GM12878 (cell line): ENCODE data around the gene PITPNC1. TPM values are rescaled to one million over a fixed set of nuclear protein-coding genes. Genes with fewer than 3 reads are reported as not detected.
A peak's percentile ranks its signal among the peaks of the same experiment; 100 is the strongest.

Experiments used
- ATAC-seq: fragments of 200-7000 bp; cut with Tn5 transposase; 3 replicates; pipeline ENCODE4 v1.9.1; 2020; ENCODE audit warnings: mild to moderate bottlenecking, moderate library complexity
- BruUV-seq: library from RNA; stranded (reverse); fragments of 400-500 nt; replicated peaks from 2 replicates; lab custom pipeline; 2021; lab: Mats Ljungman, UMichigan
- CTCF ChIA-PET: fragments of 300-600 bp; sonication (Branson Sonifier 250); formaldehyde crosslinking; extraction: SDS; loops from one replicate; lab custom pipeline; 2021; ENCODE audit warnings: inconsistent platforms; lab: Yijun Ruan, JAX
- POLR2A ChIA-PET: fragments of 350-600 bp; formaldehyde crosslinking; extraction: SDS; loops from one replicate; lab custom pipeline; 2021; ENCODE audit warnings: inconsistent platforms; lab: Charles Lee
- RAD21 ChIA-PET: fragments of 300-600 bp; sonication (Branson Sonifier 250); formaldehyde crosslinking; loops from one replicate; lab custom pipeline; 2023; ENCODE audit warnings: antibody characterized with exemption; ENCODE audit not compliant: unreplicated experiment; lab: Charles Lee
- SMC1A ChIA-PET: fragments of 300-600 bp; sonication (Branson Sonifier 250); formaldehyde crosslinking; loops from one replicate; lab custom pipeline; 2023; ENCODE audit not compliant: unreplicated experiment, uncharacterized antibody; lab: Charles Lee
- DNase-seq: peaks from one replicate; pipeline ENCODE4 v3.0.0-alpha.2; 2011; ENCODE audit warnings: low read depth, low spot score
- FAIRE-seq: peaks from 3 replicates; lab custom pipeline; 2011; peaks lifted over from hg19 to GRCh38; lab: Jason Lieb, UNC
- H2AFZ ChIP-seq: 2 replicates; pipeline ENCODE4 v1.6.0; 2011; ENCODE audit warnings: low read depth, low read length, control low read depth; ENCODE audit not compliant: control insufficient read depth
- H3K27ac ChIP-seq: 2 replicates; pipeline ENCODE4 v1.5.1; 2011; ENCODE audit warnings: control low read depth; ENCODE audit not compliant: control insufficient read depth, insufficient read depth
- H3K27me3 ChIP-seq, 2 experiments: replicated peaks in 1 of 2; 2 replicates each; pipeline versions ENCODE4 v1.6.0 to v1.6.1; 2011; ENCODE audit warnings: low read length in 1 of 2; ENCODE audit not compliant: control insufficient read depth in 2 of 2, insufficient read depth in 2 of 2
- H3K36me3 ChIP-seq, 2 experiments: 2 replicates each; pipeline ENCODE4 v1.5.1; 2011; ENCODE audit warnings: low read length in 1 of 2; ENCODE audit not compliant: control insufficient read depth in 2 of 2, insufficient read depth in 2 of 2
- H3K4me1 ChIP-seq: 2 replicates; pipeline ENCODE4 v1.6.1; 2011; ENCODE audit warnings: mild to moderate bottlenecking, low read length, moderate library complexity, mixed read lengths; ENCODE audit not compliant: control insufficient read depth, insufficient read depth
- H3K4me2 ChIP-seq: 2 replicates; pipeline ENCODE4 v1.6.0; 2011; ENCODE audit warnings: control low read depth; ENCODE audit not compliant: control insufficient read depth, insufficient read depth
- H3K4me3 ChIP-seq: fragments of 200-600 bp; sonication (generic); 2 replicates; pipeline ENCODE4 v1.5.1; 2016
- H3K79me2 ChIP-seq: 2 replicates; pipeline ENCODE4 v1.6.0; 2011; ENCODE audit warnings: low read length; ENCODE audit not compliant: control insufficient read depth, insufficient read depth
- H3K9ac ChIP-seq: 2 replicates; pipeline ENCODE4 v1.8.0; 2011; ENCODE audit warnings: low read length, control low read depth, mixed read lengths; ENCODE audit not compliant: control insufficient read depth, insufficient read depth
- H3K9me3 ChIP-seq: replicated peaks from 3 replicates; pipeline ENCODE4 v1.5.1; 2011; ENCODE audit warnings: mild to moderate bottlenecking, low read length; ENCODE audit not compliant: control insufficient read depth, insufficient read depth
- H4K20me1 ChIP-seq: 2 replicates; pipeline ENCODE4 v1.6.0; 2011; ENCODE audit not compliant: control insufficient read depth, insufficient read depth
- BACH1 ChIP-seq: fragments of 450-650 bp; IDR thresholded peaks from 2 replicates; pipeline ENCODE4 v1.6.1; 2017; ENCODE audit warnings: mild to moderate bottlenecking, borderline replicate concordance
- CBX3 ChIP-seq: fragments of 200-600 bp; sonication (generic); IDR thresholded peaks from 2 replicates; pipeline ENCODE4 v1.6.1; 2016; ENCODE audit warnings: low read depth, borderline replicate concordance
- CEBPB ChIP-seq, 2 experiments: fragments of 150-350 bp in 1 of 2; IDR thresholded peaks; 2 replicates each; pipeline ENCODE4 v1.6.1; 2012 to 2014; ENCODE audit warnings: low read depth in 2 of 2, low read length in 2 of 2, borderline replicate concordance in 1 of 2, inconsistent platforms in 1 of 2
- DPF2 ChIP-seq: fragments of 450-650 bp; IDR thresholded peaks from 2 replicates; pipeline ENCODE4 v1.6.1; 2017; ENCODE audit warnings: mild to moderate bottlenecking
- EED ChIP-seq: sonication (generic); IDR thresholded peaks from 2 replicates; pipeline ENCODE4 v1.6.1; 2016; ENCODE audit warnings: antibody characterized with exemption, low read depth
- IKZF1 ChIP-seq: fragments of 450-650 bp; conservative IDR thresholded peaks from 2 replicates; pipeline ENCODE4 v1.6.1; 2017; ENCODE audit warnings: antibody characterized with exemption, mild to moderate bottlenecking
- KAT2A ChIP-seq: conservative IDR thresholded peaks from 2 replicates; pipeline ENCODE4 v1.6.1; 2011; ENCODE audit warnings: low read depth, low read length; ENCODE audit not compliant: control insufficient read depth
- MEF2A ChIP-seq: IDR thresholded peaks from 2 replicates; pipeline ENCODE4 v1.6.1; 2011; ENCODE audit warnings: low read depth, mild to moderate bottlenecking, low read length, moderate library complexity; ENCODE audit not compliant: insufficient read depth
- MEF2B ChIP-seq: fragments of 450-650 bp; IDR thresholded peaks from 2 replicates; pipeline ENCODE4 v1.6.1; 2018; ENCODE audit warnings: mild to moderate bottlenecking, moderate library complexity; ENCODE audit not compliant: partially characterized antibody, poor library complexity, severe bottlenecking
- POLR2AphosphoS2 ChIP-seq: IDR thresholded peaks from 2 replicates; pipeline ENCODE4 v1.6.1; 2011; ENCODE audit warnings: low read depth, mild to moderate bottlenecking, low read length, improper control_type of control experiment, moderate library complexity
- RAD21 ChIP-seq: IDR thresholded peaks from 2 replicates; pipeline ENCODE4 v1.6.1; 2011; ENCODE audit warnings: mild to moderate bottlenecking, low read depth, low read length, moderate library complexity; ENCODE audit not compliant: insufficient read depth
- SMAD1 ChIP-seq: fragments of 450-650 bp; IDR thresholded peaks from 2 replicates; pipeline ENCODE4 v1.6.1; 2018; ENCODE audit warnings: mild to moderate bottlenecking, low read depth; ENCODE audit not compliant: partially characterized antibody
- SMC3 ChIP-seq: IDR thresholded peaks from 2 replicates; pipeline ENCODE4 v1.6.1; 2011; ENCODE audit warnings: low read length, improper control_type of control experiment, borderline replicate concordance
- SP1 ChIP-seq: IDR thresholded peaks from one replicate; pipeline ENCODE4 v1.6.1; 2011; ENCODE audit warnings: low read depth, low read length
- SRF ChIP-seq, 2 experiments: IDR thresholded peaks; 2 replicates each; pipeline ENCODE4 v1.6.1; 2011; ENCODE audit warnings: low read depth in 2 of 2, low read length in 2 of 2, mild to moderate bottlenecking in 1 of 2, moderate library complexity in 1 of 2
- ZBED1 ChIP-seq: IDR thresholded peaks from 2 replicates; pipeline ENCODE4 v1.6.1; 2016; ENCODE audit warnings: borderline replicate concordance
- ZNF384 ChIP-seq: IDR thresholded peaks from 2 replicates; pipeline ENCODE4 v1.6.1; 2012; ENCODE audit warnings: low read depth, mild to moderate bottlenecking, low read length, improper control_type of control experiment, borderline replicate concordance
- WGBS: methylation state at CpG from one replicate; pipeline ENCODE4 v1.1.6; 2016; ENCODE audit warnings: low lambda C conversion rate; ENCODE audit not compliant: insufficient replicate concordance, insufficient coverage; ENCODE audit errors: missing lambda C conversion rate; 5-methylcytosine and 5-hydroxymethylcytosine counted together
- in situ Hi-C: fragments of 300-500 bp; cut with MboI; formaldehyde crosslinking; loops from 9 replicates; pipeline ENCODE4 v1.14.3; 2018; ENCODE audit warnings: mixed read lengths
- intact Hi-C: fragments of 100-400 bp; cut with micrococcal nuclease; formaldehyde crosslinking; loops from one replicate; pipeline ENCODE4 v1.14.2; 2022; ENCODE audit not compliant: unreplicated experiment
- polyA plus RNA-seq, 11 experiments: library from polyadenylated mRNA; depleted of rRNA in 4 of 11; unstranded in 6 of 11; stranded (reverse) in 5 of 11; fragments of >200 nt; fragmentation: Nextera tagmentation in 4 of 11; fragmentation: Illumina TruSeq in 1 of 11; extraction: Ambion mirVana in 4 of 11; extraction: Trizol in 1 of 11; gene quantifications; 1 replicate in 1 of 11; 2 replicates in 10 of 11; pipeline versions ENCODE4 v1.2.1 to v1.2.3, GENCODE V29; 2011 to 2016; ENCODE audit warnings: inconsistent platforms in 2 of 11, missing spikeins in 2 of 11, low read depth in 1 of 11
- total RNA-seq, 4 experiments: library from RNA; depleted of rRNA in 3 of 4; stranded (reverse); fragments of >200 nt in 3 of 4; fragmentation: Illumina TruSeq in 1 of 4; extraction: Trizol in 1 of 4; gene quantifications; 2 replicates each; pipeline versions ENCODE4 v1.2.1 to v1.2.3, GENCODE V29; 2013 to 2021
- TF ChIP-seq, protein P1 (sequence below): IDR thresholded peaks from 2 replicates; pipeline ENCODE4 v1.6.1; 2012; ENCODE audit warnings: improper control_type of control experiment, low read depth, low read length; ENCODE audit not compliant: insufficient replicate concordance

Gene PITPNC1
- total and polyA plus RNA-seq, 10 of the 15 experiments (the other 5 are each of a cell fraction or from before 2014, with no cell fraction given) = 12.2 to 62.4 (median 47.3) TPM

DNA sequence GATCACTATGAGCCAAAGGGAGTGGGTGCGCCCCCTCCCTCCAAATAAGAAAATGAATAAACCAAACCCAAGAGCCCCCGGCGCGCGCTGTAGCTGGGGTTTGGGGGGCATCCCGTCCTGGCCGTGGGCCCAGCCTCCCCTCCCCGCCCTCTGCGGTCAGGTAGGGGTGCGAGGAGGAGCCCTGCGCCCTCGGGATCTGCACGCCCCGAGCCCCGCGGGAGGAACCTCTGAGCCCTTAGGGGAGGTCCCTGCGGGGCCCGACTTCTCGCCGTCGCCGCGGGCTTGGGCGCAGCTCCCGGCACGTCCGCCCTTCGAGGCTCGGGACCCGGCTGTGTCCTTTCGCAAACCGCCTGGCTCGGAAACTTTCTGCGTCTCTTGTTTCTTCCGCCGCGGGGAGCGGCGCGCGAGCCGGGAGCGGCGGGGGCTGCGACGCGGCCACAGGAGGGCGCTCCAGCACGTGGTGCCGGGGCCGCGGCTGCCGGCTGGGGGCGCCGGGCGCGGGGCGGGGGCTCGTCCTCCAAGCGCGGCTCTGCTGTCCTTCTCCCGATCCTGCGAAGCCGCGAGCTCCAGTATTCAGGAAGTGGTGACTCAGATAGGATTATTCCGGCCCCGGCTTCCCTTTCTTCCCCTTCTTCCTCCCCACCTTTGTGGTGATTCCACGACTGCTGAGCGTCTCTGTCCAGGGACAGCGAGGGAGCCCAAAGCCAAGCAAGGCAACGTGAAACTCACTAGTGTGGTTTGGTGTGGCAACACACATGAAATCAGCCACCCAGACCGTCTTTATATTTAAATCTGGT, 1.6 kb downstream of the PITPNC1 start:
- SMC1A ChIA-PET = interaction anchor here (0.8 to 6.2 kb wide), 33 partner anchors 9 to 311 kb away, joined by 3 to 100 read pairs (median 4); partner anchors contain the start of gene PSMD12
- CTCF ChIA-PET = interaction anchor here (0.8 to 19.8 kb wide), 40 partner anchors 10 to 407 kb away, joined by 3 to 291 read pairs (median 4); partner anchors contain the start of gene PSMD12
- peak overlapping the region; percentile 85 for H3K9ac ChIP-seq
- POLR2A ChIA-PET = interaction anchor here (0.5 to 2.0 kb wide), 10 partner anchors 11 to 1008 kb away, joined by 3 to 6 read pairs (median 4); no protein-coding TSS in a partner anchor
- peaks cover 0 to 5% of the 10 kb centered on the region in 2 experiments; a peak in 2 of 4 replicates for H3K36me3 ChIP-seq
- under 1% methylated on average over 60 of the region's 72 CpGs for WGBS
- no peaks in the 10 kb centered on the region for H3K9me3 ChIP-seq
- intact Hi-C loops (loop anchor here (1.0 to 10.0 kb wide), 8 partner anchors 12 to 664 kb away; partner anchors contain the start of gene NOL11), in situ Hi-C loops (loop anchor here (5.0 kb wide), 3 partner anchors 224 to 309 kb away; no protein-coding TSS in a partner anchor)
- BruUV-seq = TSS peak; percentile 84
- H3K4me3 ChIP-seq = peak overlapping the region; percentile 88
- no peaks in the 10 kb centered on the region; the same call in 1 of the 2 replicates for H3K4me1 ChIP-seq
- ATAC-seq = peak; percentile 56
- peak overlapping the region; percentile 81 for H2AFZ ChIP-seq
- DNase-seq = no peak
- no peaks in the 10 kb centered on the region for H4K20me1 ChIP-seq
- peaks cover 60% of the 10 kb centered on the region for H3K79me2 ChIP-seq
- no peak for FAIRE-seq
- H3K27ac ChIP-seq = peak overlapping the region; percentile 87
- peak overlapping the region; percentile 92 for H3K4me2 ChIP-seq
- RAD21 ChIA-PET = interaction anchor here (0.7 to 8.2 kb wide), 25 partner anchors 10 to 436 kb away, joined by 3 to 74 read pairs (median 4); partner anchors contain the start of gene PSMD12
- H3K27me3 ChIP-seq = no peaks in the 10 kb centered on the region
- TF ChIP-seq SP1 (no peak), RAD21 (peak; percentile 78), SMC3 (peak; percentile 48; the same call in 1 of the 2 replicates), BACH1 (0 out of 2 replicates have a peak, but pooled peaks have one; percentile 32), MEF2B (no peak), IKZF1 (peak; percentile 81), DPF2 (peak; percentile 19), SMAD1 (no peak), SRF (IDR thresholded peaks at IDR 0.05; ENCODE audit: low read depth in 2 of 2, low read length in 2 of 2) (0 out of 4 replicates have a peak, but pooled peaks of 1 of the 2 experiments have one; percentile 3), CBX3 (no peak), KAT2A (no peak), CEBPB (IDR thresholded peaks at IDR 0.05; ENCODE audit: borderline replicate concordance in 1 of 2, low read depth in 2 of 2, low read length in 2 of 2) (no peak), MEF2A (no peak), POLR2AphosphoS2 (no peak), ZBED1 (no peak), ZNF384 (no peak), EED (peak; percentile 63; the same call in 1 of the 2 replicates)
- TF ChIP-seq, protein P1, sequence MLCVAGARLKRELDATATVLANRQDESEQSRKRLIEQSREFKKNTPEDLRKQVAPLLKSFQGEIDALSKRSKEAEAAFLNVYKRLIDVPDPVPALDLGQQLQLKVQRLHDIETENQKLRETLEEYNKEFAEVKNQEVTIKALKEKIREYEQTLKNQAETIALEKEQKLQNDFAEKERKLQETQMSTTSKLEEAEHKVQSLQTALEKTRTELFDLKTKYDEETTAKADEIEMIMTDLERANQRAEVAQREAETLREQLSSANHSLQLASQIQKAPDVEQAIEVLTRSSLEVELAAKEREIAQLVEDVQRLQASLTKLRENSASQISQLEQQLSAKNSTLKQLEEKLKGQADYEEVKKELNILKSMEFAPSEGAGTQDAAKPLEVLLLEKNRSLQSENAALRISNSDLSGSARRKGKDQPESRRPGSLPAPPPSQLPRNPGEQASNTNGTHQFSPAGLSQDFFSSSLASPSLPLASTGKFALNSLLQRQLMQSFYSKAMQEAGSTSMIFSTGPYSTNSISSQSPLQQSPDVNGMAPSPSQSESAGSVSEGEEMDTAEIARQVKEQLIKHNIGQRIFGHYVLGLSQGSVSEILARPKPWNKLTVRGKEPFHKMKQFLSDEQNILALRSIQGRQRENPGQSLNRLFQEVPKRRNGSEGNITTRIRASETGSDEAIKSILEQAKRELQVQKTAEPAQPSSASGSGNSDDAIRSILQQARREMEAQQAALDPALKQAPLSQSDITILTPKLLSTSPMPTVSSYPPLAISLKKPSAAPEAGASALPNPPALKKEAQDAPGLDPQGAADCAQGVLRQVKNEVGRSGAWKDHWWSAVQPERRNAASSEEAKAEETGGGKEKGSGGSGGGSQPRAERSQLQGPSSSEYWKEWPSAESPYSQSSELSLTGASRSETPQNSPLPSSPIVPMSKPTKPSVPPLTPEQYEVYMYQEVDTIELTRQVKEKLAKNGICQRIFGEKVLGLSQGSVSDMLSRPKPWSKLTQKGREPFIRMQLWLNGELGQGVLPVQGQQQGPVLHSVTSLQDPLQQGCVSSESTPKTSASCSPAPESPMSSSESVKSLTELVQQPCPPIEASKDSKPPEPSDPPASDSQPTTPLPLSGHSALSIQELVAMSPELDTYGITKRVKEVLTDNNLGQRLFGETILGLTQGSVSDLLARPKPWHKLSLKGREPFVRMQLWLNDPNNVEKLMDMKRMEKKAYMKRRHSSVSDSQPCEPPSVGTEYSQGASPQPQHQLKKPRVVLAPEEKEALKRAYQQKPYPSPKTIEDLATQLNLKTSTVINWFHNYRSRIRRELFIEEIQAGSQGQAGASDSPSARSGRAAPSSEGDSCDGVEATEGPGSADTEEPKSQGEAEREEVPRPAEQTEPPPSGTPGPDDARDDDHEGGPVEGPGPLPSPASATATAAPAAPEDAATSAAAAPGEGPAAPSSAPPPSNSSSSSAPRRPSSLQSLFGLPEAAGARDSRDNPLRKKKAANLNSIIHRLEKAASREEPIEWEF = no peak
